ENCODE data around the gene E2F3.

Gene E2F3

GRCh38 chr6:20401205-20402091 lies at the start of gene E2F3:
Gene E2F3, plus strand, starts transcription at chr6:20401879. Its CDS starts 354 bp downstream, at chr6:20402233.
- peak; percentile 100 for DNase-seq (ENCODE audit: low read depth)

GRCh38 chr6:20352346-20352745 lies 49.3 kb upstream of the E2F3 start:
- DNase-seq (ENCODE audit: low read depth) = no peak

- no peak for DNase-seq (ENCODE audit: low read depth)
Observed at GRCh38 chr6:20353134-20353533, 48.5 kb upstream of the E2F3 start.

- DNase-seq (ENCODE audit: low read depth) = no peak
Observed at GRCh38 chr6:20354366-20354765, 47.3 kb upstream of the E2F3 start.

GRCh38 chr6:20360471-20361119 lies 41.1 kb upstream of the E2F3 start:
- no peak for DNase-seq (ENCODE audit: low read depth)

GRCh38 chr6:20362623-20363022 lies 39.1 kb upstream of the E2F3 start:
- no peak for DNase-seq (ENCODE audit: low read depth)

- no peak for DNase-seq (ENCODE audit: low read depth)
Observed at GRCh38 chr6:20364327-20364726, 37.4 kb upstream of the E2F3 start.

- no peak for DNase-seq (ENCODE audit: low read depth)
Observed at GRCh38 chr6:20365456-20365855, 36.2 kb upstream of the E2F3 start.

- DNase-seq (ENCODE audit: low read depth) = no peak
Observed at GRCh38 chr6:20366082-20366830, 35.4 kb upstream of the E2F3 start.

GRCh38 chr6:20367743-20368485 lies 33.8 kb upstream of the E2F3 start:
- no peak for DNase-seq (ENCODE audit: low read depth)

GRCh38 chr6:20370393-20370792 lies 31.3 kb upstream of the E2F3 start:
- DNase-seq (ENCODE audit: low read depth) = no peak

- DNase-seq (ENCODE audit: low read depth) = no peak
Observed at GRCh38 chr6:20370801-20371200, 30.9 kb upstream of the E2F3 start.

GRCh38 chr6:20375436-20375835 lies 26.2 kb upstream of the E2F3 start:
- no peak for DNase-seq (ENCODE audit: low read depth)

- no peak for DNase-seq (ENCODE audit: low read depth)
Observed at GRCh38 chr6:20377623-20378265, 23.9 kb upstream of the E2F3 start.

- no peak for DNase-seq (ENCODE audit: low read depth)
Observed at GRCh38 chr6:20379231-20379630, 22.4 kb upstream of the E2F3 start.

- DNase-seq (ENCODE audit: low read depth) = no peak
Observed at GRCh38 chr6:20386218-20386617, 15.5 kb upstream of the E2F3 start.

- no peak for DNase-seq (ENCODE audit: low read depth)
Observed at GRCh38 chr6:20389066-20389465, 12.6 kb upstream of the E2F3 start.

- no peak for DNase-seq (ENCODE audit: low read depth)
Observed at GRCh38 chr6:20393297-20393696, 8.4 kb upstream of the E2F3 start.

GRCh38 chr6:20399518-20399917 lies 2.2 kb upstream of the E2F3 start:
- DNase-seq (ENCODE audit: low read depth) = no peak

GRCh38 chr6:20400456-20401204 lies 1.0 kb upstream of the E2F3 start:
- no peak for DNase-seq (ENCODE audit: low read depth)

- DNase-seq (ENCODE audit: low read depth) = no peak
Observed at GRCh38 chr6:20402092-20402341, 338 bp downstream of the E2F3 start.
